ENCODE results near the gene HCLS1. TPM values are rescaled to one million over a fixed set of nuclear protein-coding genes. Genes with fewer than 3 reads are reported as not detected.
A peak's percentile ranks its signal among the peaks of the same experiment; 100 is the strongest.

HCLS1 gene
- total RNA-seq (100 to 1,000 TPM; 184 to 197 TPM), polyA plus RNA-seq (493 TPM)

- POLR2A ChIA-PET: interaction anchor here (0.6 to 1.6 kb wide), 4 partner anchors 90 to 1133 kb away, joined by 3 to 4 read pairs (median 4); partner anchors contain the start of genes EAF2, HSPBAP1 and IQCB1
- Histone ChIP-seq H3K9me3 (ENCODE audit: low read length) (no peaks in the 10 kb centered on the region), H3K27me3 (ENCODE audit: insufficient read depth, low read length, poor library complexity, severe bottlenecking) (no peaks in the 10 kb centered on the region), H3K27ac (ENCODE audit: low read depth, low read length) (peak within 1 kb of the TSS; percentile 94), H3K4me3 (ENCODE audit: low read length) (peak within 1 kb of the TSS; percentile 74), H3K36me3 (ENCODE audit: insufficient read depth, low read length) (peaks cover 32% of the 10 kb centered on the region), H3K4me1 (ENCODE audit: insufficient read depth, low read length) (peaks cover 43% of the 10 kb centered on the region)
- H3K36me3 Mint-ChIP-seq: peaks cover 20 to 76% (median 33%) of the 10 kb centered on the region in 3 donors
- peak within 1 kb of the TSS; percentile 94 to 100 (median 99) for H3K27ac Mint-ChIP-seq
- H3K9me3 Mint-ChIP-seq: no peaks in the 10 kb centered on the region
- H3K4me3 Mint-ChIP-seq: peak within 1 kb of the TSS; percentile 91 to 99 (median 96)
- CTCF ChIA-PET: interaction anchor here (1.1 to 1.5 kb wide), 4 partner anchors 12 to 174 kb away, joined by 3 to 5 read pairs (median 4); partner anchors contain the start of genes EAF2 and IQCB1
- H3K4me1 Mint-ChIP-seq: peaks cover 57 to 62% (median 61%) of the 10 kb centered on the region in 3 donors
- no peaks in the 10 kb centered on the region for H3K27me3 Mint-ChIP-seq
- peak; percentile 48 to 84 (median 77) for DNase-seq
Measured at GRCh38 chr3:121660356-121661171, at the start of gene HCLS1. Gene HCLS1, minus strand, starts transcription at chr3:121660903. Its CDS starts 2,556 bp downstream, at chr3:121658347.

- H3K36me3 ChIP-seq (ENCODE audit: insufficient read depth, low read length): peaks cover 8% of the 10 kb centered on the region
- Mint-ChIP-seq H3K4me3 (no peak overlapping the region), H3K27me3 (no peaks in the 10 kb centered on the region), H3K36me3 (peaks cover 14 to 63% (median 22%) of the 10 kb centered on the region in 3 donors), H3K4me1 (peaks cover 5 to 15% (median 7%) of the 10 kb centered on the region in 3 donors), H3K27ac (peak overlapping the region in 2 of 8 donors; percentile 17 to 26), H3K9me3 (no peaks in the 10 kb centered on the region)
- H3K4me3 ChIP-seq (ENCODE audit: low read length): no peak overlapping the region
- DNase-seq: no peak
- no peaks in the 10 kb centered on the region for H3K9me3 ChIP-seq (ENCODE audit: low read length)
- H3K4me1 ChIP-seq (ENCODE audit: insufficient read depth, low read length): no peaks in the 10 kb centered on the region
- no peaks in the 10 kb centered on the region for H3K27me3 ChIP-seq (ENCODE audit: insufficient read depth, low read length, poor library complexity, severe bottlenecking)
- ChIA-PET CTCF (no interaction called here), POLR2A (no interaction called here)
- H3K27ac ChIP-seq (ENCODE audit: low read depth, low read length): no peak overlapping the region
Measured at GRCh38 chr3:121710347-121710746, 49.6 kb upstream of the HCLS1 start.

DNA sequence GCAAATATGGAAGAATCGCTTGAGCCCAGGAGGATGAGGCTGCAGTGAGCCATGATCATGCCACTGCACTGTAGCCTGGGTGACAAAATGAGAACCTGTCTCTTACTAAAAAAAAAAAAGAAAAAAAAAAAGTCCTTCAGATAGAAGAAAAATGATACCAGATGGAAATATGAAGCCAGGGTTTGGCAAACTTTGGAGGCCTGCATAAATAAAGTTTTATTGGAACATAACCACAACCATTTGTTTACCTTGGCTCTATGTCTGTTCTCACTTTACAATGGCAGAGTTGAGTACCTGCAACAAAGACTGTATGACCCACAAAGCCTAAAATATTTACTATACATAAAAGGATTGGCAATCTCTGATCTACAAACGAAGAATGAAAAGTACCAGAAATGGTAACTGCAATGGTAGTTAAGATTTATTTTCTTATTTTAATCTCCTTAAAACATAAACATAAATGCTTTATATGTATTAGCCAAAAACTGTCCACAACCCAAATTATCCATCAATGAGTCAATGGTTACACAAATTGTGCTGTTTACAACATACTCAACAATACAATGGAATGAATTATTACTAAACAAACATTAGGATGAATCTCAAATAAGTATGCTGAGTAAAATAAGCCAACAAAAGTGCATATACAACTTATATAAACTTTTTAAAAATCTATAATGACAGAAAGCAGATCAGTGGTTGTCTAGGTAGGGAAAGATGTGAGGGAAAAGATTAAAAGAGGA, 47.0 kb upstream of the HCLS1 start:
- DNase-seq: no peak

GRCh38 chr3:121705541-121705940, 44.8 kb upstream of the HCLS1 start:
- H3K4me3 ChIP-seq (ENCODE audit: low read length): no peak overlapping the region
- H3K27ac ChIP-seq (ENCODE audit: low read depth, low read length): no peak overlapping the region
- no peaks in the 10 kb centered on the region for H3K4me1 ChIP-seq (ENCODE audit: insufficient read depth, low read length)
- H3K4me1 Mint-ChIP-seq: peaks cover 5 to 11% (median 7%) of the 10 kb centered on the region in 3 donors
- no peaks in the 10 kb centered on the region for H3K9me3 ChIP-seq (ENCODE audit: low read length)
- no peak overlapping the region for H3K27ac Mint-ChIP-seq
- no peak for DNase-seq
- no peak overlapping the region for H3K4me3 Mint-ChIP-seq
- peaks cover 34 to 70% (median 36%) of the 10 kb centered on the region in 3 donors for H3K36me3 Mint-ChIP-seq
- no peaks in the 10 kb centered on the region for H3K9me3 Mint-ChIP-seq
- CTCF ChIA-PET: no interaction called here
- H3K27me3 ChIP-seq (ENCODE audit: insufficient read depth, low read length, poor library complexity, severe bottlenecking): no peaks in the 10 kb centered on the region
- POLR2A ChIA-PET: no interaction called here
- no peaks in the 10 kb centered on the region for H3K27me3 Mint-ChIP-seq
- peaks cover 12% of the 10 kb centered on the region for H3K36me3 ChIP-seq (ENCODE audit: insufficient read depth, low read length)

More for the DNA sequence above, 47.0 kb upstream of the HCLS1 start:
- Mint-ChIP-seq H3K9me3 (no peaks in the 10 kb centered on the region), H3K4me3 (no peak overlapping the region), H3K4me1 (peaks cover 5 to 16% (median 7%) of the 10 kb centered on the region in 3 donors), H3K36me3 (peaks cover 25 to 60% (median 25%) of the 10 kb centered on the region in 3 donors), H3K27me3 (no peaks in the 10 kb centered on the region), H3K27ac (peak overlapping the region in 1 of 8 donors; percentile 17)
- ChIA-PET CTCF (no interaction called here), POLR2A (no interaction called here)
- Histone ChIP-seq H3K4me3 (ENCODE audit: low read length) (no peak overlapping the region), H3K27ac (ENCODE audit: low read depth, low read length) (no peak overlapping the region), H3K9me3 (ENCODE audit: low read length) (no peaks in the 10 kb centered on the region), H3K36me3 (ENCODE audit: insufficient read depth, low read length) (no peaks in the 10 kb centered on the region), H3K4me1 (ENCODE audit: insufficient read depth, low read length) (no peaks in the 10 kb centered on the region), H3K27me3 (ENCODE audit: insufficient read depth, low read length, poor library complexity, severe bottlenecking) (no peaks in the 10 kb centered on the region)

DNA sequence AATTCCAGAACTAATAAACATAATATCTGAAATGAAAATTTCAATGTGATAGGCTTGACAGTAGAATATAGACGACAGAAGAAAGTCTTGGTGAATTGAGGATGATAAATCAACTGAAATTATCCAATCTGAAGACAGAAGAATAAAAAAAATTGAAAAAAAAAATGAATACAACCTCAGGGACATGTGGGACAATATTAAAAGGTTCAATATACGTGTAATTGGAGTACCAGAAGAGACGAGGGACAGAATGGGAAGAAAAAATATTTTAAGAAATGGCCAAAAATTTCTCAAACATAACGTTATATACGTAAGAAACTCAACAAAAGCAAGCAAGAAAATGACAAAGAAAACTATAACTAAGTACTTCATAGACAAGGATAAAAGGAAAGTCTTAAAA, 43.3 kb upstream of the HCLS1 start:
- DNase-seq: no peak
- H3K4me3 Mint-ChIP-seq: no peak overlapping the region
- ChIA-PET CTCF (no interaction called here), POLR2A (no interaction called here)
- Histone ChIP-seq H3K4me1 (ENCODE audit: insufficient read depth, low read length) (no peaks in the 10 kb centered on the region), H3K27me3 (ENCODE audit: insufficient read depth, low read length, poor library complexity, severe bottlenecking) (no peaks in the 10 kb centered on the region), H3K9me3 (ENCODE audit: low read length) (no peaks in the 10 kb centered on the region), H3K4me3 (ENCODE audit: low read length) (no peak overlapping the region), H3K27ac (ENCODE audit: low read depth, low read length) (no peak overlapping the region), H3K36me3 (ENCODE audit: insufficient read depth, low read length) (peaks cover 12% of the 10 kb centered on the region)
- H3K27me3 Mint-ChIP-seq: no peaks in the 10 kb centered on the region
- peaks cover 2 to 5% (median 5%) of the 10 kb centered on the region in 3 donors for H3K4me1 Mint-ChIP-seq
- peaks cover 33 to 69% (median 34%) of the 10 kb centered on the region in 3 donors for H3K36me3 Mint-ChIP-seq
- peak overlapping the region in 2 of 8 donors; percentile 20 to 43 for H3K27ac Mint-ChIP-seq
- H3K9me3 Mint-ChIP-seq: no peaks in the 10 kb centered on the region

DNA sequence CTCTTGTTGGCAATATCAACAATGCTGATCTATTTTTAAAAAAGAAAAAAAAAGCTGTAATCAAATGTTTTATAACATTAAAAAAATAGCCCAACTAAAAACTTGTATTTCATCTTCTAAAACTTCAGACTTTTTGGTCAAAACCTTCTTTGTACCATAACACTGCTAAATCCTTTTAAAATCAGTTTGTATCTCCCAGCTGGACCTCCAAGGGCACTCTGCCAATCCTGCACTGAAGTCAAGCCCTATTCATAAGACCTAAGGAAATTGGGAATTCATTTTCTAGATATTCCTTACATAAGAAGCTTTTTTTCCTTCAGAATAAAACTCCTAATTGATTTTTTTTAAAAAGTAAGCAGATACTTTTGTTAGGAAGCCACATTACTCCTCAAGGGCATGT, 38.2 kb upstream of the HCLS1 start:
- Mint-ChIP-seq H3K4me3 (no peak overlapping the region), H3K27me3 (no peaks in the 10 kb centered on the region), H3K36me3 (peaks cover 31 to 38% (median 37%) of the 10 kb centered on the region in 3 donors), H3K27ac (no peak overlapping the region), H3K9me3 (no peaks in the 10 kb centered on the region), H3K4me1 (no peaks in the 10 kb centered on the region)
- no peak for DNase-seq
- peaks cover 17% of the 10 kb centered on the region for H3K36me3 ChIP-seq (ENCODE audit: insufficient read depth, low read length)
- no peak overlapping the region for H3K4me3 ChIP-seq (ENCODE audit: low read length)
- no peaks in the 10 kb centered on the region for H3K9me3 ChIP-seq (ENCODE audit: low read length)
- no peak overlapping the region for H3K27ac ChIP-seq (ENCODE audit: low read depth, low read length)
- H3K4me1 ChIP-seq (ENCODE audit: insufficient read depth, low read length): no peaks in the 10 kb centered on the region
- no peaks in the 10 kb centered on the region for H3K27me3 ChIP-seq (ENCODE audit: insufficient read depth, low read length, poor library complexity, severe bottlenecking)
- CTCF ChIA-PET: interaction anchor here (2.2 kb wide), 1 partner anchor 18 kb away, joined by 5 read pairs; no protein-coding TSS in a partner anchor
- POLR2A ChIA-PET: no interaction called here

GRCh38 chr3:121698476-121698875, 37.8 kb upstream of the HCLS1 start:
- CTCF ChIA-PET: interaction anchor here (2.2 kb wide), 1 partner anchor 17 kb away, joined by 5 read pairs; no protein-coding TSS in a partner anchor
- peaks cover 17% of the 10 kb centered on the region for H3K36me3 ChIP-seq (ENCODE audit: insufficient read depth, low read length)
- H3K27me3 ChIP-seq (ENCODE audit: insufficient read depth, low read length, poor library complexity, severe bottlenecking): no peaks in the 10 kb centered on the region
- H3K36me3 Mint-ChIP-seq: peaks cover 29 to 35% (median 34%) of the 10 kb centered on the region in 3 donors
- H3K27me3 Mint-ChIP-seq: no peaks in the 10 kb centered on the region
- no peaks in the 10 kb centered on the region for H3K4me1 Mint-ChIP-seq
- no peaks in the 10 kb centered on the region for H3K9me3 Mint-ChIP-seq
- no peak overlapping the region for H3K4me3 Mint-ChIP-seq
- peak overlapping the region in 1 of 8 donors; percentile 81 for H3K27ac Mint-ChIP-seq
- H3K27ac ChIP-seq (ENCODE audit: low read depth, low read length): no peak overlapping the region
- DNase-seq: no peak
- POLR2A ChIA-PET: no interaction called here
- H3K9me3 ChIP-seq (ENCODE audit: low read length): no peaks in the 10 kb centered on the region
- H3K4me1 ChIP-seq (ENCODE audit: insufficient read depth, low read length): no peaks in the 10 kb centered on the region
- no peak overlapping the region for H3K4me3 ChIP-seq (ENCODE audit: low read length)
